Measurements from ENCODE around the gene EPHB1.

The EPHB1 gene

GRCh38 chr3:135140591-135140990 is 345.5 kb downstream of the EPHB1 start:
- TF ChIP-seq CTCF (IDR thresholded peaks at IDR 0.05; ENCODE audit: low read depth, low read length, missing control alignments), result no peak
- no peak overlapping the region for H3K4me3 ChIP-seq (ENCODE audit: low read depth, low read length)
- no peak for DNase-seq (ENCODE audit: low read depth)
- in situ Hi-C loops (cut with HindIII; ENCODE audit: low sequenced_read_pairs), result no loop called here

- H3K4me3 ChIP-seq (ENCODE audit: low read depth, low read length), result no peak overlapping the region
- no peak for TF ChIP-seq CTCF (IDR thresholded peaks at IDR 0.05; ENCODE audit: low read depth, low read length, missing control alignments)
Observed at GRCh38 chr3:135141160-135141559, 346.1 kb downstream of the EPHB1 start.

GRCh38 chr3:135141672-135142071 is 346.6 kb downstream of the EPHB1 start:
- no peak overlapping the region for H3K4me3 ChIP-seq (ENCODE audit: low read depth, low read length)
- in situ Hi-C loops (cut with HindIII; ENCODE audit: low sequenced_read_pairs), result no loop called here
- DNase-seq (ENCODE audit: low read depth), result no peak
- no peak for TF ChIP-seq CTCF (IDR thresholded peaks at IDR 0.05; ENCODE audit: low read depth, low read length, missing control alignments)

More at GRCh38 chr3:135141160-135141559, 346.1 kb downstream of the EPHB1 start:
- in situ Hi-C loops (cut with HindIII; ENCODE audit: low sequenced_read_pairs), result no loop called here
- no peak for DNase-seq (ENCODE audit: low read depth)

GRCh38 chr3:135142530-135142929 is 347.5 kb downstream of the EPHB1 start:
- no peak for TF ChIP-seq CTCF (IDR thresholded peaks at IDR 0.05; ENCODE audit: low read depth, low read length, missing control alignments)
- in situ Hi-C loops (cut with HindIII; ENCODE audit: low sequenced_read_pairs), result no loop called here
- H3K4me3 ChIP-seq (ENCODE audit: low read depth, low read length), result no peak overlapping the region
- DNase-seq (ENCODE audit: low read depth), result no peak

GRCh38 chr3:135143474-135143873 is 348.4 kb downstream of the EPHB1 start:
- in situ Hi-C loops (cut with HindIII; ENCODE audit: low sequenced_read_pairs), result no loop called here

GRCh38 chr3:135145581-135145980 is 350.5 kb downstream of the EPHB1 start:
- in situ Hi-C loops (cut with HindIII; ENCODE audit: low sequenced_read_pairs), result no loop called here
- no peak overlapping the region for H3K4me3 ChIP-seq (ENCODE audit: low read depth, low read length)
- no peak for DNase-seq (ENCODE audit: low read depth)
- TF ChIP-seq CTCF (IDR thresholded peaks at IDR 0.05; ENCODE audit: low read depth, low read length, missing control alignments), result no peak

More at GRCh38 chr3:135143474-135143873, 348.4 kb downstream of the EPHB1 start:
- H3K4me3 ChIP-seq (ENCODE audit: low read depth, low read length), result no peak overlapping the region
- TF ChIP-seq CTCF (IDR thresholded peaks at IDR 0.05; ENCODE audit: low read depth, low read length, missing control alignments), result no peak
- no peak for DNase-seq (ENCODE audit: low read depth)

GRCh38 chr3:135147657-135148056 is 352.6 kb downstream of the EPHB1 start:
- DNase-seq (ENCODE audit: low read depth), result no peak
- in situ Hi-C loops (cut with HindIII; ENCODE audit: low sequenced_read_pairs), result no loop called here

More at GRCh38 chr3:135147657-135148056, 352.6 kb downstream of the EPHB1 start:
- no peak overlapping the region for H3K4me3 ChIP-seq (ENCODE audit: low read depth, low read length)
- no peak for TF ChIP-seq CTCF (IDR thresholded peaks at IDR 0.05; ENCODE audit: low read depth, low read length, missing control alignments)
